DMS153 (cell line): ENCODE results near the gene SLC19A1.

Experiments
- DNase-seq: peaks from one replicate; lab custom pipeline; 2025; lab: John Stamatoyannopoulos, UW

Gene SLC19A1

GRCh38 chr21:45545236-45545570 is 3.0 kb upstream of the SLC19A1 start:
- no peak for DNase-seq

GRCh38 chr21:45544449-45545235 is 2.4 kb upstream of the SLC19A1 start:
- no peak for DNase-seq

DNA sequence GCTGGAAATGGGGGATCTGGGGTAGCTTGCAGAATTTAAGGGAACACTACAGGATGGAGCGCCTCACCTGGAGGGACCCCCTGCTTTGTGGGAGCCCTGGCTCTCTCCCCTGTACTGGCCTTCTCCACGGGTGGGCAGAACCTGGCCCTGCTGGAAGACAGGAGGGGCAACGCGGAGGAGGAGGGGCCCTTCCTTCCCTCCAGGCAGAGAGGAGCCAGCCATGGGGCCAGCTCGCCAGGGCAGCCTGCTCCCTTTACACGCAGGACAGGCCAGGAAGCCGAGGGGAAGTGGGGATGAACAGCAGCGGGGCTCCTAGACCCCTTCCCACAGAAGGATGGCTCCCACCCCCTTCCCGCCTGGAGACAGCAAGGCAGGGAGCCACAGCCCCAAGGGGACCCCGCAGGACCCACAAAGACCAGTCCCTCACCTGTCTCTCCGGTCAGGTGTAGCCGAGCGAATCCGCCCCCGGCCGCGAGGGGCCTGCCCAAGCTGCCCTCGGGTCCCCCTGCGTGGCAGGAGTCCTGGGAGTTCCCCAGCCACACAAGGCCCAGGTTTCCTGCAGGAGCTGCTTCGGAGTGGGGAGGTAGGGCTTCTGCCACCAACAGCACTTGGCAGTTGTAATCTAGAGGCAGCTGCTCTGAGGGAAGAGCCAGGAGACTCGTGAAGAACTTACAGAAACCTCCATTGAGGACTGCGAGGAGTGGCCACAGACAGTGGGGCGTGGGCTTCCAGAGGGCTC is 1.6 kb upstream of the SLC19A1 start:
- DNase-seq: no peak

- no peak for DNase-seq
These were observed 1.1 kb upstream of the SLC19A1 start for GRCh38 chr21:45543371-45543709.

GRCh38 chr21:45542667-45543370 is 579 bp upstream of the SLC19A1 start:
- DNase-seq: no peak

DNA sequence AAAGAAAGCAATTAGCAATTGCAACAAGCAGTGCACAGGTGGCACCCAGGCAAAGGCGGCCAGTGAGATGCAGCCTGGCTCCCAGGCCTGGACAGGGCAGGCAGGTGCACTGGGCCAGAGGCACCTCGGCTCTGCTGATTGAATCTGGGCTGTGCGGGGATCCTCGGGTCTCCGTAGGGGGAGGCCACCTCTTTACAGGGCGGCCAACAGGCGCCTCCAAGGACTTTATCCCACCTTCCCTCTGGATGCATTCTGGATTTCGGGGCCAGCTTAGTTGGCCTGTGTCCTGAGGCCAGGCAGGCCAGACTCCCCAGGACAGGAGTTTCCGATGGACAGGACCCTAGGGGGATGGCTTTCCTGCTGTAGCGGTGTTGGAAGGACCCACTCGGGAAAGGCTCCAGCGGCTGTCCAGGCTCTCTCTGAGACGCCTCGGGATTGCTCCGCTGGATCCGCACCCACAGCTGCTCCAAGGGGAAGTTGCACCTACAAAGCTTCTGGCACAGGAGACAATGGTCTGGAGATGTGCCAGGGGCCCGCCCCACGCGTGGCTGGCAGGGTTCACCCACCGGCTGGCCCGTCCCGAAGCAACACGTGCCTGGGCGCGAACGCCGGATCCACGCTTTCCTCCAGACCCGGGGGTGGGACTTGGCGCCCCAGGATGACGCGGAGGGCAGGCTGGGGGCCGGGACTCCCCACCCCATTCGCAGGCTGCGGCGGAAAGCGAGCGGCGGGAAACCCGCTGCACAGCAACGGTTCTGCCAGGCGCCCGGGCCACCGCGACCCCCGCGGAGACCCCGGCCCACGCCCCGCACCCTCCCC is 810 bp downstream of the SLC19A1 start:
- DNase-seq: no peak

- no peak for DNase-seq
These were observed 1.7 kb downstream of the SLC19A1 start for GRCh38 chr21:45540601-45540970.

GRCh38 chr21:45539796-45540600 is 2.2 kb downstream of the SLC19A1 start:
- no peak for DNase-seq

GRCh38 chr21:45539046-45539795 is 3.0 kb downstream of the SLC19A1 start:
- DNase-seq: no peak

DNA sequence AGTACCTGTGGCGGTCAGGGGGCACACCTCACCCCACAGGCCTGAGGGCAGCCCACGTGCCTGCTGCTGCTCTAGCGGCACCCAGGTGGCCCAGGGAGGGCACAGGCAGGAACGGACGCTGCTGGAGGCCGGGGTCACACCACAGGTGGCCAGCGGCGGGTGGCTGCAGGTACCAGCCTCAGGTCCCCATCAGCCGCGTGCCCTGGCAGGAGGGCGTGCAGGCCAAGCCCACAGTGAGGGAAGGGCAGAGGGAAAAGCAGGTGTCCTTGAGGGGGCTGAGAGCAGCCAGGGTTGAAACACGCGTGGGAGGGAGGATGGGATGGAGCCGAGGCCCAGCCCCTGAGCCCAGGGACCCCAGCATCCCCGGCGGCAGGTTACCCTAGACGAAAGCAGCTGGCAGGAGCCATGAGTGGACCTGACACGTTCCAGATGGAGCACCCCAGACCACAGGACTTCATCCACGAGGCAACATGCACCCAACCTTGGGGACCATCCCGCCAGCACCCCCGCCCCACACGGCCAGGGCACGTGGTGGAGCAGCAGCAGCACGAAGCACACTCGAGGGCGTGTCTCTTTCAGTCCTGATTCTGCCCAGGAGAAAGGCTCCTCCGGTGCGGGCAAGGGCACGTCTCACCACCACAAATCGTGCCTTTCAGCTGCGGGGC is 3.7 kb downstream of the SLC19A1 start:
- no peak for DNase-seq

- no peak for DNase-seq
These were observed 4.4 kb downstream of the SLC19A1 start for GRCh38 chr21:45537746-45538291.

DNA sequence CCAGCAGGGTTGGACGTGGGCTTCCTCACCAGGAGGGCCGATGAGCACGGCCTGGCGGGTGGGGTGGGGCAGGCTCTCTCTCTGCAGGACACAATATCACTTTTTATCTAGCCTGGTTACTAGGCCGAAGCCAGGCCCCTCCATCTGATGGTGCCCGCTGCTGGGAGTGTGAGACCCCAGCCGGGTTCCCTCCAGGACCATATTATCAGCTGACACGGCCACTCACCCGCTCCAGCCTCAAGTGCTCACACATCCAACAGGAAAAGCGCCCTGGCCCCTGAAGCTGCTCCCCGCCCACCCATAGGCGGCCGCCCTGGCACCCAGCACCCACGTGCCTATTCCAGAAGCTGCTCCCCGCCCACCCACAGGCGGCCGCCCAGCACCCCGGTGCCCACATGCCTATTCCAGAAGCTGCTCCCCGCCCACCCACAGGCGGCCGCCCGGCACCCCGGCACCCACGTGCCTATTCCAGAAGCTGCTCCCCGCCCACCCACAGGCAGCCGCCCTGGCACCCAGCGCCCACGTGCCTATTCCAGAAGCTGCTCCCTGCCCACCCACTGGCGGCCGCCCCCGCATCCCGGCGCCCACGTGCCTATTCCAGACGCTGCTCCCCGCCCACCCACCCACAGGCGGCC is 5.0 kb downstream of the SLC19A1 start:
- no peak for DNase-seq

DNA sequence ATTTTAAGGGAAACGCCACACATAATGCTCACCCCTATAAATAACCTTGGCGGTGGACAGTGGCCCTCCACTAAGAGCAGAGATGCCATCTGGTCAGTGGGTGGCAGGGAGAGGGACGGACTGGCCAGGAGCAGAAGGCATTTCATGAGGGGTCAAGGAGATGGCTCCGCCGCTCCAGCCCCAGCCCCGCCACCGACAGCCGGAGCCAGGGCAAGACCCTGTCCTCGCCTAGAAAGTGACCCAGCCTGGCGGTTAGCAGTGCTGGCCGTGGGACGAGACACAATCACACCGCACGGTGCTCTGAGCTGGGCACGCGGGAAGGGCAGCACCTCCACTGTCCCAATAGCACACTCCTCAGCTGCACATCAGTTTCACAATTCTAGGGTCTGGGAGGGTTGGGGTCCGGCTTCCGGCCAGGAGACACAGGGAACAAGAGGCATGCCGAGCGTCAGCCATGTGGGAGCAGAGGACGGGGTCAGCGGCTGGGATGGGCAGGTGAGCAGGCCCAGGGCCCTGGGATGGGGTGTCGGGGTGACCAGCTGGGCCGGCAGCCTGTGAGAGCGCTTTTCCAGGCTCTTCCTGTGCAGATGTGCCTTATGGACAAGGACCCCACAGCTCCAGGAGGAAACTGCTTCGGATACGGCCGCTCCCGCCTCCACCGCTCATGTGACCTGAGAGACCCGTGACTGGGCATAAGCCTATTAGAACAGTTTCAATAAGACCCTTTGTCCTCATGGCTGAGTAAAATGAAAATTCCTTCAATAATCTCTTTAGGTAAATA is 5.7 kb downstream of the SLC19A1 start:
- no peak for DNase-seq

DNA sequence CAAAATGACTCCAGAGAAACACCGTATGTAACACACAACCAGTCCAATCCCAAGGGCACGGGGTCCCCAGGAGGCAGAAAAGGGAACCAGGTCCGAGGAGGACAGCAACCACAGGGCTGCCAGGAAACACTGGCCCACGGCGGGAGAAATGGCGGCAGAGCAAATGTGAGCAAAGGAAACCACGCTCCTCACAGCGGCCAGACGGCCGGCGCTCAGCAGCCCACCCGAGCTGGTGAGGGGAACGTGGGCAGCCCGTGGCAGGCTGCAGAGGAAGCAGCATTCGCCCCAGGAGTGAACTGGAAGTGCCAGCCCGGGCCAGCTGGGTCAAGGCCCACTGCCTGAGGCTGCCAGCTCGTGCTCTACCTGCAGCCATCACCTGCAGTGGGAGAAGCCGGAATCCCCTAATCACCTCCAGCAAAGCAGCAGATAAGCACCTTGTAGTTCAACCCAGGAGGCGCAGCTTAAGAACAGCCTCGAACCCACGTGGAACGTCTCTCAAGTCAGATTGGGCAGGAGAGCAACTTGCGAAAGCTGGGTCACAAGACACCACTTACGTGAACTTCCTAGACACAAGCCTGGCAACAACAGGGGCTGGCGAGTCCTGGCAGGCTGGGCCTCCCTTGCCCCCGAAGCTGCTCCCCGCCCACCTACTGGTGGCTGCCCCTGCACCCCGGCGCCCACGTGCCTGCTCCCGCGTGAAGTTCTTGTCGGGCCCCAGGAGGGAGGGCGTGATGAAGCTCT is 6.7 kb downstream of the SLC19A1 start:
- DNase-seq: no peak

- DNase-seq: no peak
These were observed 7.5 kb downstream of the SLC19A1 start for GRCh38 chr21:45534636-45535331.

- DNase-seq: no peak
These were observed 8.2 kb downstream of the SLC19A1 start for GRCh38 chr21:45533846-45534635.
